Fibroblast of mammary gland (primary cell): ENCODE results near the gene GDPD1.

Source experiments
- DNase-seq: peaks from one replicate; pipeline ENCODE4 v3.0.0-alpha.2; 2010; ENCODE audit warnings: low read depth
- H3K4me3 ChIP-seq: 2 replicates; pipeline ENCODE4 v1.5.1; 2011; ENCODE audit warnings: low read depth, mild to moderate bottlenecking, low read length, moderate library complexity; ENCODE audit not compliant: control insufficient read depth
- CTCF ChIP-seq: conservative IDR thresholded peaks from 2 replicates; pipeline ENCODE4 v1.5.1; 2011; ENCODE audit warnings: low read depth, low read length, inconsistent platforms; ENCODE audit not compliant: control insufficient read depth, insufficient read depth

The GDPD1 gene

GRCh38 chr17:59181481-59181880 is 38.8 kb upstream of the GDPD1 start:
- no peak overlapping the region for H3K4me3 ChIP-seq
- DNase-seq = no peak
- no peak for TF ChIP-seq CTCF

- DNase-seq = no peak
- TF ChIP-seq CTCF = no peak
- no peak overlapping the region for H3K4me3 ChIP-seq
Observed at GRCh38 chr17:59185997-59186396, 34.3 kb upstream of the GDPD1 start.

GRCh38 chr17:59186850-59187249 is 33.5 kb upstream of the GDPD1 start:
- no peak for TF ChIP-seq CTCF
- H3K4me3 ChIP-seq = no peak overlapping the region
- peak; percentile 5 for DNase-seq

- TF ChIP-seq CTCF = no peak
- DNase-seq = no peak
- H3K4me3 ChIP-seq = no peak overlapping the region
Observed at GRCh38 chr17:59190806-59191205, 29.5 kb upstream of the GDPD1 start.

- TF ChIP-seq CTCF = no peak
- H3K4me3 ChIP-seq = no peak overlapping the region
- no peak for DNase-seq
Observed at GRCh38 chr17:59193336-59193862, 26.9 kb upstream of the GDPD1 start.

- no peak for TF ChIP-seq CTCF
- no peak for DNase-seq
- no peak overlapping the region for H3K4me3 ChIP-seq
Observed at GRCh38 chr17:59199398-59199797, 20.9 kb upstream of the GDPD1 start.

GRCh38 chr17:59202320-59202719 is 18.0 kb upstream of the GDPD1 start:
- DNase-seq = no peak
- no peak overlapping the region for H3K4me3 ChIP-seq
- no peak for TF ChIP-seq CTCF
